Amygdala (tissue), 56 donors: ENCODE measurements around the gene NXPH4.

Source experiments
- DNase-seq, 56 donors: peaks; one replicate each; lab custom pipeline; 2025; lab: John Stamatoyannopoulos, UW

The NXPH4 gene

GRCh38 chr12:57182918-57183575 lies 33.5 kb upstream of the NXPH4 start:
- peak in 36 of 56 donors; percentile 5 to 69 (median 33) for DNase-seq

- DNase-seq, result no peak
These were observed 32.5 kb upstream of the NXPH4 start for GRCh38 chr12:57183939-57184725.

- DNase-seq, result no peak
These were observed 31.2 kb upstream of the NXPH4 start for GRCh38 chr12:57185403-57185802.

GRCh38 chr12:57185906-57186508 lies 30.6 kb upstream of the NXPH4 start:
- DNase-seq, result no peak

DNA sequence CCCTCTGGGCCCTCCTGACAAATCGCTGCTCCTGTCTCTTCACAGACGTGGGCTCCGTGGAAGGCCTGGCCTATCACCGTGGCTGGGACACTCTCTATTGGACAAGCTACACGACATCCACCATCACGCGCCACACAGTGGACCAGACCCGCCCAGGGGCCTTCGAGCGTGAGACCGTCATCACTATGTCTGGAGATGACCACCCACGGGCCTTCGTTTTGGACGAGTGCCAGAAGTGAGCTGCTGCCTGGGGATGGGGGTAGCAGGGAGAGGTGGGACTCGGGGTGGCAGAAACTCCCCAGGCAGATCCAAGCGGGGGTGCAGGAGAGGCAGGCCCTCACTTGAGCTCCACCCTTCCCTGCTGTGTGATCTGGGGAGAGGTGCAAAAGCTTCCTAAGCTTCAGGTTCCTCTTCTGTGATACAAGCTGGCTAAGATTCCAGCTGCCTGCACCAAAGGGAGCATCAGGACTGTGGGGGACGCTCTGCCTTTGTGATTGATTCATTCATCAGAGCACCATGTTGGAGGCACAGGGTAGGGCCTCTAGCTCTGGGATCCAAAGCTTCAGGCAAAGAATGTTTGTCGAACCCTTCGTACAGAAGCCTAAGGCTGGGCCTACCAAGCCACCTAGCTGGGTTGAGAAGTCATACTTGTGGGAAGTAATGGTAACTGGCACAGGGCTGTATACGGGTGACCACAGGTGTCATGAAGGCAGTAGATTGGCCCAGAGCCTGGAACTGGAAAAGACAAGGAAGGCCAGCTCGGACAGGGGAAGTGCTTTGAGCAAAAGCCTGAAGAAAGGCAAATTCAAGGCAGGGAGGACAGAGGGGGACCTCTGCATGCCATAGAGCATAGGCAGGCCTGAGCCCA lies 29.1 kb upstream of the NXPH4 start:
- peak in 21 of 56 donors; percentile 18 to 75 (median 29) for DNase-seq

- DNase-seq, result no peak
These were observed 28.5 kb upstream of the NXPH4 start for GRCh38 chr12:57188090-57188425.

GRCh38 chr12:57190037-57190436 lies 26.6 kb upstream of the NXPH4 start:
- peak in 17 of 56 donors; percentile 16 to 50 (median 27) for DNase-seq

DNA sequence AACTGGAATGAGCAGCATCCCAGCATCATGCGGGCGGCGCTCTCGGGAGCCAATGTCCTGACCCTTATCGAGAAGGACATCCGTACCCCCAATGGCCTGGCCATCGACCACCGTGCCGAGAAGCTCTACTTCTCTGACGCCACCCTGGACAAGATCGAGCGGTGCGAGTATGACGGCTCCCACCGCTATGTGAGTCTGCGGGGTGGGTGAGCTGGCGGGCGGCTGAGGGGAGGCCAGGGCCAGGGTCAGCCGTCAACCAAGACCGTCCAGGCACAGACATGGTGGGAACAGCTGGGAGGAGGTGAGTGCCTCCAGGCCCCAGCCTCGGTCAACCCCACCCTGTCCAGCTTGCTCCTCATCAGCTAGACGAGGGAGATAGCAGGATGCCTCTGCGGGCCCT lies 25.8 kb upstream of the NXPH4 start:
- DNase-seq, result no peak

DNA sequence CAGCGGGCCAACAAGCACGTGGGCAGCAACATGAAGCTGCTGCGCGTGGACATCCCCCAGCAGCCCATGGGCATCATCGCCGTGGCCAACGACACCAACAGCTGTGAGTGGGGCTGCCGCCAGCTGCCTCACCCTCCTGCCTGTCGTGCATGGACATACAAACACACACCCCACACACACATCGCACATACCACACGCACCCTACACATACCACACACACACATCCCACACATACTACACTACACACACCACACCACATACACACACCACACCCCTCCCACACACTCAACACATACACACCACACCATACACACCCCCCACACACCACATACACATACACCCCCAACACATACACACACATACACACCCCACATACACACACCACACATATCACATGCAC lies 25.2 kb upstream of the NXPH4 start:
- no peak for DNase-seq

DNA sequence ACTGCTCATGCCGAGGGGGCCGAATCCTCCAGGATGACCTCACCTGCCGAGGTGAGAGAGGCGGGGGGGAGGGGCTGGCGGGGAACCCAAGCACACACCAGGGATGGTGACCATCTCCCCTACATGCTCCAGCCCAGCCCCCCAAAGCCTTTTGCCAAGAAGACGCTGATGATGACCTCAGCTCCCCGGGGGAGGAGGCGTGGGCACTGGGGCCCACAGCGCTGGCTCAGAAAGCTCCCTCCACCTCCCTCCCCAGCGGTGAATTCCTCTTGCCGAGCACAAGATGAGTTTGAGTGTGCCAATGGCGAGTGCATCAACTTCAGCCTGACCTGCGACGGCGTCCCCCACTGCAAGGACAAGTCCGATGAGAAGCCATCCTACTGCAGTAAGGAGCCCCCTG lies 23.7 kb upstream of the NXPH4 start:
- no peak for DNase-seq

- peak in 1 of 56 donors; percentile 13 for DNase-seq
These were observed 22.8 kb upstream of the NXPH4 start for GRCh38 chr12:57193706-57194245.

DNA sequence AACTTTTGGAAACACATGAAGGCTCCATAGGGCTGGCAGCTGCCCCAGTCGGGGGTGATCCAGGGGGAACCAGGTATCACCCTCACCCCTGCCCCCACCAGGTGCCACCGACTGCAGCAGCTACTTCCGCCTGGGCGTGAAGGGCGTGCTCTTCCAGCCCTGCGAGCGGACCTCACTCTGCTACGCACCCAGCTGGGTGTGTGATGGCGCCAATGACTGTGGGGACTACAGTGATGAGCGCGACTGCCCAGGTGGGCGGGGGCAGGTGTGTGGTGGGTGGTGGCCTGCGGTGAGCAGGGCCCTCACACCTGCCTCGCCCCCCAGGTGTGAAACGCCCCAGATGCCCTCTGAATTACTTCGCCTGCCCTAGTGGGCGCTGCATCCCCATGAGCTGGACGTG lies 22.3 kb upstream of the NXPH4 start:
- DNase-seq, result no peak

GRCh38 chr12:57195186-57195585 lies 21.4 kb upstream of the NXPH4 start:
- DNase-seq, result peak in 10 of 56 donors; percentile 13 to 40 (median 30)

GRCh38 chr12:57195611-57196371 lies 20.8 kb upstream of the NXPH4 start:
- DNase-seq, result no peak

- no peak for DNase-seq
These were observed 20.2 kb upstream of the NXPH4 start for GRCh38 chr12:57196439-57196838.

GRCh38 chr12:57196956-57197355 lies 19.6 kb upstream of the NXPH4 start:
- DNase-seq, result no peak

DNA sequence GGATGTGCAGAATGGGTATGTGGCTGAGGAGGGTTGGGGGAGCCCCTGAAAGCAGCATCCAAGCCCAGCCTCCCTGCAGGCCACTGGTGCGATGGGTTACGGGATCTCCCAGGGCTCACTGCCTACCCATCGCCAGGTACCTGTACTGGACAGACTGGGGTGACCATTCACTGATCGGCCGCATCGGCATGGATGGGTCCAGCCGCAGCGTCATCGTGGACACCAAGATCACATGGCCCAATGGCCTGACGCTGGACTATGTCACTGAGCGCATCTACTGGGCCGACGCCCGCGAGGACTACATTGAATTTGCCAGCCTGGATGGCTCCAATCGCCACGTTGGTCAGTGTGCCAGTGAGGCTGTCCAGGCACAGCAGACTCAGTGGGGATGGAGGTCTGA lies 18.3 kb upstream of the NXPH4 start:
- DNase-seq, result no peak

GRCh38 chr12:57199191-57199590 lies 17.4 kb upstream of the NXPH4 start:
- no peak for DNase-seq

- DNase-seq, result no peak
These were observed 16.1 kb upstream of the NXPH4 start for GRCh38 chr12:57200497-57200896.

- DNase-seq, result no peak
These were observed 15.4 kb upstream of the NXPH4 start for GRCh38 chr12:57201219-57201618.
